Gastrocnemius medialis (tissue), 4 donors: ENCODE data around the gene PPY. TPM values are rescaled to one million over a fixed set of nuclear protein-coding genes. Genes with fewer than 3 reads are reported as not detected.

Experiments
- ATAC-seq, 2 donors: fragments of 150-250 bp; one replicate each; pipeline ENCODE4 v1.9.1; 2016
- DNase-seq, 2 donors: peaks; one replicate each; pipeline ENCODE4 v3.0.0-alpha.2; 2019
- H3K27ac ChIP-seq, 4 donors: fragments of 200-600 bp; sonication (generic); 1 replicate in 1 of 4; 2 replicates in 3 of 4; pipeline ENCODE4 v1.5.1; 2016 to 2018; ENCODE audit warnings: mild to moderate bottlenecking in 2 of 4, moderate library complexity in 1 of 4
- H3K27me3 ChIP-seq, 3 donors: fragments of 200-600 bp; sonication (generic) in 2 of 3; 1 replicate in 1 of 3; 2 replicates in 2 of 3; pipeline versions ENCODE4 v1.5.1 to v1.6.0; 2016 to 2019; ENCODE audit warnings: mild to moderate bottlenecking in 1 of 3, moderate library complexity in 1 of 3
- H3K36me3 ChIP-seq, 2 donors: fragments of 200-600 bp; sonication (generic) in 1 of 2; one replicate each; pipeline ENCODE4 v1.5.1; 2017 to 2018
- H3K4me1 ChIP-seq, 2 donors: fragments of 200-600 bp; sonication (generic) in 1 of 2; one replicate each; pipeline ENCODE4 v1.5.1; 2016 to 2017; ENCODE audit warnings: mild to moderate bottlenecking in 2 of 2
- H3K4me3 ChIP-seq, 4 donors: fragments of 200-600 bp; sonication (generic) in 3 of 4; 1 replicate in 1 of 4; 2 replicates in 3 of 4; pipeline ENCODE4 v1.5.1; 2016 to 2019; ENCODE audit warnings: mild to moderate bottlenecking in 2 of 4
- H3K9me3 ChIP-seq, 3 donors: fragments of 200-600 bp; sonication (generic) in 2 of 3; 1 replicate in 1 of 3; 2 replicates in 2 of 3; pipeline ENCODE4 v1.5.1; 2016 to 2019
- POLR2A ChIP-seq, 2 donors: fragments of 450-650 bp; IDR thresholded peaks; one replicate each; pipeline ENCODE4 v1.6.1; 2017; ENCODE audit warnings: antibody characterized with exemption in 2 of 2, mild to moderate bottlenecking in 2 of 2, moderate library complexity in 2 of 2
- in situ Hi-C, 4 donors: fragments of 200-750 bp; cut with MboI; loops; one replicate each; pipeline versions ENCODE4 v1.15.0 to v1.8.0; 2017; ENCODE audit warnings: low sequenced_read_pairs in 4 of 4
- intact Hi-C: fragments of 100-400 bp; cut with DNase I; formaldehyde crosslinking; loops from one replicate; pipeline ENCODE4 v1.15.1; 2023; ENCODE audit warnings: low total_unique reads
- total RNA-seq, 4 donors: library from RNA; depleted of rRNA; stranded (reverse); fragments of >200 nt; gene quantifications; one replicate each; pipeline versions ENCODE4 v1.1.0 to v1.2.3, GENCODE V29; 2016
- TF ChIP-seq, protein P1 (sequence below), 5 experiments: fragments of 450-650 bp in 3 of 5; fragments of 200-600 bp in 2 of 5; sonication (generic) in 2 of 5; IDR thresholded peaks in 4 of 5; conservative IDR thresholded peaks in 1 of 5; 1 replicate in 4 of 5; 2 replicates in 1 of 5; pipeline ENCODE4 v1.5.1; 2016 to 2019; ENCODE audit warnings: antibody characterized with exemption in 5 of 5, mild to moderate bottlenecking in 3 of 5, moderate library complexity in 3 of 5

PPY gene
- total RNA-seq, 4 donors from 2014 or later: not detected

DNA sequence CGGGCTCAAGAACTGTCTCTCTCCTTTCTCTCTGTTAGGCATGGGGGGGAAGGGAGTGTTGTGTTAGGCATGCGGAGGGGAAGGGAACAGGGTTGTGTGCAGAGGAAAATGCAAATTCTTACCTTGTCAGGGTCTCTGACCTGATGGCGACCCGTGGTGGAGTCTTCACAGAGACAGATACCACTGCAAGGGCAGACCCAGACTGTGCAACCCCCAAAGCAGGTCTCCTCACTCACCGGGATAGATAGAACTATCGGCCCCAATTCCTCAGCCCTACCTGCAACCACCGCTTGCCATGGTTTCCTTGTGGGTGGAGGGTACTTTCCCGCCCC lies 25.3 kb downstream of the PPY start:
- no peaks in the 10 kb centered on the region for H3K36me3 ChIP-seq
- ATAC-seq (no peak), DNase-seq (no peak)
- TF ChIP-seq, protein P1, sequence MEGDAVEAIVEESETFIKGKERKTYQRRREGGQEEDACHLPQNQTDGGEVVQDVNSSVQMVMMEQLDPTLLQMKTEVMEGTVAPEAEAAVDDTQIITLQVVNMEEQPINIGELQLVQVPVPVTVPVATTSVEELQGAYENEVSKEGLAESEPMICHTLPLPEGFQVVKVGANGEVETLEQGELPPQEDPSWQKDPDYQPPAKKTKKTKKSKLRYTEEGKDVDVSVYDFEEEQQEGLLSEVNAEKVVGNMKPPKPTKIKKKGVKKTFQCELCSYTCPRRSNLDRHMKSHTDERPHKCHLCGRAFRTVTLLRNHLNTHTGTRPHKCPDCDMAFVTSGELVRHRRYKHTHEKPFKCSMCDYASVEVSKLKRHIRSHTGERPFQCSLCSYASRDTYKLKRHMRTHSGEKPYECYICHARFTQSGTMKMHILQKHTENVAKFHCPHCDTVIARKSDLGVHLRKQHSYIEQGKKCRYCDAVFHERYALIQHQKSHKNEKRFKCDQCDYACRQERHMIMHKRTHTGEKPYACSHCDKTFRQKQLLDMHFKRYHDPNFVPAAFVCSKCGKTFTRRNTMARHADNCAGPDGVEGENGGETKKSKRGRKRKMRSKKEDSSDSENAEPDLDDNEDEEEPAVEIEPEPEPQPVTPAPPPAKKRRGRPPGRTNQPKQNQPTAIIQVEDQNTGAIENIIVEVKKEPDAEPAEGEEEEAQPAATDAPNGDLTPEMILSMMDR (IDR thresholded peaks at IDR 0.05 in 4 of 5, conservative IDR thresholded peaks at IDR 0.05 in 1 of 5): no peak
- TF ChIP-seq POLR2A (IDR thresholded peaks at IDR 0.05): no peak
- H3K27ac ChIP-seq: no peak overlapping the region
- intact Hi-C loops: no loop called here
- in situ Hi-C loops: loop anchor here in 1 of 4 donors (25.0 kb wide), 1 partner anchor 245 kb away; the partner anchor contains the start of gene ASB16
- H3K4me1 ChIP-seq: no peaks in the 10 kb centered on the region
- H3K4me3 ChIP-seq: peak overlapping the region in 2 of 4 donors; percentile 39 to 54
- peaks cover 9 to 16% (median 11%) of the 10 kb centered on the region in 3 donors for H3K27me3 ChIP-seq
- no peaks in the 10 kb centered on the region for H3K9me3 ChIP-seq

- Histone ChIP-seq H3K4me3 (no peak overlapping the region), H3K4me1 (no peaks in the 10 kb centered on the region), H3K9me3 (no peaks in the 10 kb centered on the region), H3K36me3 (no peaks in the 10 kb centered on the region), H3K27me3 (peaks cover 9 to 14% (median 11%) of the 10 kb centered on the region in 3 donors), H3K27ac (no peak overlapping the region)
- ATAC-seq (no peak), DNase-seq (no peak)
- TF ChIP-seq POLR2A (IDR thresholded peaks at IDR 0.05): no peak
- TF ChIP-seq, protein P1 (IDR thresholded peaks at IDR 0.05 in 4 of 5, conservative IDR thresholded peaks at IDR 0.05 in 1 of 5): no peak
- intact Hi-C loops: no loop called here
- in situ Hi-C loops: loop anchor here in 1 of 4 donors (25.0 kb wide), 1 partner anchor 246 kb away; the partner anchor contains the start of gene ASB16
These were observed 25.9 kb downstream of the PPY start for GRCh38 chr17:43916385-43916784.

DNA sequence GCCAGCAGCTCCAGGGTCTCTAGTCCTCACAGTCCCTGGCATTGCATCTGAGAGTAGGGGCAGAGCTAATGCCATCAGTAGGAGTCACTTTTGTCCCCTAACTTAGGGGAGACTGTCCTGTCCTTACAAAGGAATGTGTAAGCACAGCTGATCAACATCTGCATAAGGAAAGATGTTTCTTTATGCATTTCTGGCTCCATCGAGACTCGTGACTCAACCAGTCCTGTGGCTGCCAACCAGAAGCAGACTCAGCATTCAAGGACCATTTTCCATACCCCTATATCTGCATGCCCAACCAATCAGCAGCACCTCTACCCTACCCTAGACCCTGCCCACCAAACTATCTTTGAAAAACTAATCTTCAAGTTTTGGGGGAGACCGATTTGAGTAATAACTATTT lies 26.7 kb downstream of the PPY start:
- Histone ChIP-seq H3K4me3 (no peak overlapping the region), H3K27ac (no peak overlapping the region), H3K27me3 (peaks cover 9 to 14% (median 11%) of the 10 kb centered on the region in 3 donors), H3K36me3 (no peaks in the 10 kb centered on the region), H3K4me1 (no peaks in the 10 kb centered on the region), H3K9me3 (no peaks in the 10 kb centered on the region)
- DNase-seq: no peak
- TF ChIP-seq, protein P1 (IDR thresholded peaks at IDR 0.05 in 4 of 5, conservative IDR thresholded peaks at IDR 0.05 in 1 of 5): no peak
- TF ChIP-seq POLR2A (IDR thresholded peaks at IDR 0.05): no peak
- intact Hi-C loops: no loop called here
- no peak for ATAC-seq
- in situ Hi-C loops: loop anchor here in 1 of 4 donors (25.0 kb wide), 1 partner anchor 247 kb away; the partner anchor contains the start of gene ASB16

GRCh38 chr17:43914451-43914850 lies 27.8 kb downstream of the PPY start:
- intact Hi-C loops: no loop called here
- H3K4me3 ChIP-seq: no peak overlapping the region
- no peak overlapping the region for H3K27ac ChIP-seq
- no peak for ATAC-seq
- no peak for TF ChIP-seq POLR2A (IDR thresholded peaks at IDR 0.05)
- TF ChIP-seq, protein P1 (IDR thresholded peaks at IDR 0.05 in 4 of 5, conservative IDR thresholded peaks at IDR 0.05 in 1 of 5): no peak
- H3K9me3 ChIP-seq: no peaks in the 10 kb centered on the region
- no peaks in the 10 kb centered on the region for H3K36me3 ChIP-seq
- no peaks in the 10 kb centered on the region for H3K4me1 ChIP-seq
- peaks cover 9 to 14% (median 11%) of the 10 kb centered on the region in 3 donors for H3K27me3 ChIP-seq
- in situ Hi-C loops: loop anchor here in 1 of 4 donors (25.0 kb wide), 1 partner anchor 248 kb away; the partner anchor contains the start of gene ASB16
- DNase-seq: no peak

DNA sequence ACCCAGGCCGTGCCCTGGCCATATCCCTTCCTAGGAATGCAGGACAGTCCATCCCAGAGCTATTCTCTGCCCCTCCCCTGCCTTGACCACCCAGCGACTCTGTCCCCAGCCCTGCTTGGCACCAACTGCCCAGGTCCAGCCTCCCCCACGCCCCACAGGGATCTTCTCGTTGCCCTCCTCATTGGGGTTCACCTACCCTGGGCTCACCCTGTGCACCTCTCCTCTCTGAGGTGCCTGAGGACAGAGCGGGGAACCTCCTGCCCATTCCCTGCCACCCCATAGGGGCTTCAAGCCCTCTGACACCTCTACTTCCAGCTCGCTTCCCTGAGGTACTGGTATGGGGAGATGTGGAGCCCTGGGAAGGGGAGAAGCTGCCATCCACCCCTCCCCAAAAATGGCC lies 28.7 kb downstream of the PPY start:
- Histone ChIP-seq H3K36me3 (no peaks in the 10 kb centered on the region), H3K4me3 (no peak overlapping the region), H3K4me1 (no peaks in the 10 kb centered on the region), H3K27me3 (peaks cover 5 to 13% (median 11%) of the 10 kb centered on the region in 3 donors), H3K9me3 (no peaks in the 10 kb centered on the region), H3K27ac (no peak overlapping the region)
- intact Hi-C loops: no loop called here
- ATAC-seq (no peak), DNase-seq (no peak)
- in situ Hi-C loops: loop anchor here in 1 of 4 donors (25.0 kb wide), 1 partner anchor 249 kb away; the partner anchor contains the start of gene ASB16
- no peak for TF ChIP-seq POLR2A (IDR thresholded peaks at IDR 0.05)
